Prostate gland (tissue), 2 donors: ENCODE data around the gene LRRIQ1.

Experiments
- POLR2AphosphoS5 ChIP-seq: sonication (generic); formaldehyde crosslinking; IDR thresholded peaks from one replicate; pipeline ENCODE4 v1.6.1; 2017; ENCODE audit warnings: antibody characterized with exemption
- TF ChIP-seq, protein P1 (sequence below), 4 experiments: fragments of 200-600 bp in 2 of 4; fragments of 450-650 bp in 2 of 4; sonication (generic) in 2 of 4; IDR thresholded peaks; 1 replicate in 3 of 4; 2 replicates in 1 of 4; pipeline ENCODE4 v1.5.1; 2016 to 2019; ENCODE audit warnings: antibody characterized with exemption in 4 of 4, mild to moderate bottlenecking in 2 of 4, moderate library complexity in 2 of 4

DNA sequence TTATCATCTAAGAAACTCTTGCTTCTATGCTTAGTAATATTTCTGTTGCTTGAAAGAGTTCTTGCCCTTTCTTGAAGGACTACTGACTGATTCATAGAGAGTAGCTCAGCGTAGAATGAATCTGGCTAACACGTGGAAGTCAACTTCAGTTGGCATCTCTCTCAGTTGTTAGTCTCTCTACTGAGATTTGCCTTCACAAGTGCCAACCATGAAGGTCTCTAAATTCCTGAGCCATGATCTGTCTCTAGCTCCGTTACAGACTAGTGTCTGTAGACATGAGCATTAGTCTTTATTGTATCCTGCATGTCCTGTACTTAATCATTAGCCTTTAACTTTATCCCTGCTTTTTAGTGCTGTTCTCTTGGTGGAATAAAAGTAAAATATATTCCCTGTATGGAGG lies 224.7 kb downstream of the LRRIQ1 start:
- TF ChIP-seq, protein P1, sequence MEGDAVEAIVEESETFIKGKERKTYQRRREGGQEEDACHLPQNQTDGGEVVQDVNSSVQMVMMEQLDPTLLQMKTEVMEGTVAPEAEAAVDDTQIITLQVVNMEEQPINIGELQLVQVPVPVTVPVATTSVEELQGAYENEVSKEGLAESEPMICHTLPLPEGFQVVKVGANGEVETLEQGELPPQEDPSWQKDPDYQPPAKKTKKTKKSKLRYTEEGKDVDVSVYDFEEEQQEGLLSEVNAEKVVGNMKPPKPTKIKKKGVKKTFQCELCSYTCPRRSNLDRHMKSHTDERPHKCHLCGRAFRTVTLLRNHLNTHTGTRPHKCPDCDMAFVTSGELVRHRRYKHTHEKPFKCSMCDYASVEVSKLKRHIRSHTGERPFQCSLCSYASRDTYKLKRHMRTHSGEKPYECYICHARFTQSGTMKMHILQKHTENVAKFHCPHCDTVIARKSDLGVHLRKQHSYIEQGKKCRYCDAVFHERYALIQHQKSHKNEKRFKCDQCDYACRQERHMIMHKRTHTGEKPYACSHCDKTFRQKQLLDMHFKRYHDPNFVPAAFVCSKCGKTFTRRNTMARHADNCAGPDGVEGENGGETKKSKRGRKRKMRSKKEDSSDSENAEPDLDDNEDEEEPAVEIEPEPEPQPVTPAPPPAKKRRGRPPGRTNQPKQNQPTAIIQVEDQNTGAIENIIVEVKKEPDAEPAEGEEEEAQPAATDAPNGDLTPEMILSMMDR (IDR thresholded peaks at IDR 0.05) = no peak
- no peak for TF ChIP-seq POLR2AphosphoS5
